MG63 (cell line): Measurements from ENCODE around the gene POLR1G. TPM values are rescaled to one million over a fixed set of nuclear protein-coding genes. Genes with fewer than 3 reads are reported as not detected.
"Not testable (repeated sequence)": the region's sequence is repeated elsewhere in the genome, so short reads cannot be mapped to it uniquely, and the experiment has no call there.

Experiments
- DNase-seq: peaks from one replicate; pipeline ENCODE4 v3.0.0-alpha.2; 2020
- H3K27me3 ChIP-seq: fragments of 250-450 bp; sonication (Bioruptor Pico); 2 replicates; pipeline ENCODE4 v1.5.1; 2020; ENCODE audit warnings: mild to moderate bottlenecking, moderate library complexity
- H3K36me3 ChIP-seq: fragments of 250-450 bp; sonication (Bioruptor Pico); 2 replicates; pipeline ENCODE4 v1.5.1; 2020; ENCODE audit warnings: mild to moderate bottlenecking, moderate library complexity
- H3K4me3 ChIP-seq: fragments of 250-450 bp; sonication (Bioruptor Pico); 2 replicates; pipeline ENCODE4 v1.5.1; 2020; ENCODE audit warnings: mild to moderate bottlenecking, moderate library complexity
- H3K9me3 ChIP-seq: fragments of 250-450 bp; sonication (Bioruptor Pico); 2 replicates; pipeline ENCODE4 v1.5.1; 2020; ENCODE audit warnings: mild to moderate bottlenecking, moderate library complexity
- total RNA-seq: library from RNA; depleted of rRNA; stranded (reverse); fragments of >200 nt; shearing (Covaris generic); gene quantifications from 2 replicates; pipeline ENCODE4 v1.2.3, GENCODE V29; 2014; ENCODE audit warnings: low replicate concordance

Gene POLR1G
- total RNA-seq, 1 experiment from 2014 or later = 44.0 TPM

DNA sequence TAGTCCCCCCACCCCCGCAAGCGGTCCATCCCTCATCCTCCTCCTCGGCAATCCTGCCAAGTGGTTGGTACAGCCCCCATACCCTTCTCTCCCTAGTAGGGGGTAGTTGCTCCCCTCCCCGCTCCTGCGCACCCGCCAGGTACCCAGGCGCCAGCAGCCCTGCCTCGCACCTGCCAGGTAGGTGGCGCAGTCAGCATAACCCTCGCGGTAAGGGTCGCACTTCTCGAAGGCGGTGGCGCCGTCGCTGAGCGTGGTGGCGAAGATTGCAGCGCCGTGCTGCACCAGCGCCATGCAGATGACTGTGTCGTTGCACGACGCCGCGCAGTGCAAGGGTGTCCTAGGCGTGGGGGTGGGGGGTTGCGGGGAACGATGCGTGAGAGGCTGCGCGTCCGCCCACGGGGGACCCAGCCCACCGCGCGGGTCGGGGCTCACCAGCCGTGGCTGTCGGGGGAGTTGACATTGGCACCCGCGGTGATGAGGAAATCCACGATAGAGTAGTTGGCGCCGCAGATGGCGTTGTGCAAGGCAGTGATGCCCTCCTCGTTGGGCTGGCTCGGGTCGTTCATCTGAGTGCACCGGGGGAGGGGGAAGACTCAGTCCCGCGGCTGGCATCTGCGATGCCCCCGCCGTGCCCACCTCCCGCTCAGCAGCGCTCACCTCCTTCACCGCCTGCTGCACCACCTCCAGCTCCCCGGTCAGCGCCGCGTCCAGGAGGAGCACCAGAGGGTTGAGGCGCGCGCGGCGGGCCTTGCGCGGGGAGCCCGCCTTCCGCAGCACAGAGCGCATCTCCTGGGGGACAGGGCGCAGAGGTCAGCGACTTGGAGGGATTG is 20.8 kb upstream of the POLR1G start:
- H3K4me3 ChIP-seq = no peak overlapping the region
- no peak for DNase-seq

DNA sequence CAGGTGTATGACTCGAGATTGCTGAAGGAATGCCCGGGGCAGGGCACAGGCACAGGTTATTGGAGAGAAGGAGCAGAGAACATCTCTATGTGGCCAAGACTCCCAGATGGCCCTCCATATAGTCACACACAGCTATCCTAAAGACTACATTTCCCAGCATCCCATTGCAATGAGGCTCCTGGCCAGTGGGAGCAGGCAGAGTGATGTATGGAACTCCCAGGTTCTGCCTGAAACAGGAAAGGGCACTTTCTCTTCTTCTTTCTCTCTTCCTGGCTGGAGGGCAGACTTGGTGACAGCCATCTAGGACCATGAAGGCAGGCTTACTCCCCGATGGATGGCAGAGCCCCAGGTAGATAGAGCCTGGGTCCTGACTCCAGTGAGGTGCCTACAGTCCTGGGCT is 15.1 kb upstream of the POLR1G start:
- H3K9me3 ChIP-seq = no peaks in the 10 kb centered on the region
- no peak for DNase-seq

More for the DNA sequence above, 20.8 kb upstream of the POLR1G start:
- Histone ChIP-seq H3K9me3 (no peaks in the 10 kb centered on the region), H3K27me3 (no peaks in the 10 kb centered on the region), H3K36me3 (no peaks in the 10 kb centered on the region)

DNA sequence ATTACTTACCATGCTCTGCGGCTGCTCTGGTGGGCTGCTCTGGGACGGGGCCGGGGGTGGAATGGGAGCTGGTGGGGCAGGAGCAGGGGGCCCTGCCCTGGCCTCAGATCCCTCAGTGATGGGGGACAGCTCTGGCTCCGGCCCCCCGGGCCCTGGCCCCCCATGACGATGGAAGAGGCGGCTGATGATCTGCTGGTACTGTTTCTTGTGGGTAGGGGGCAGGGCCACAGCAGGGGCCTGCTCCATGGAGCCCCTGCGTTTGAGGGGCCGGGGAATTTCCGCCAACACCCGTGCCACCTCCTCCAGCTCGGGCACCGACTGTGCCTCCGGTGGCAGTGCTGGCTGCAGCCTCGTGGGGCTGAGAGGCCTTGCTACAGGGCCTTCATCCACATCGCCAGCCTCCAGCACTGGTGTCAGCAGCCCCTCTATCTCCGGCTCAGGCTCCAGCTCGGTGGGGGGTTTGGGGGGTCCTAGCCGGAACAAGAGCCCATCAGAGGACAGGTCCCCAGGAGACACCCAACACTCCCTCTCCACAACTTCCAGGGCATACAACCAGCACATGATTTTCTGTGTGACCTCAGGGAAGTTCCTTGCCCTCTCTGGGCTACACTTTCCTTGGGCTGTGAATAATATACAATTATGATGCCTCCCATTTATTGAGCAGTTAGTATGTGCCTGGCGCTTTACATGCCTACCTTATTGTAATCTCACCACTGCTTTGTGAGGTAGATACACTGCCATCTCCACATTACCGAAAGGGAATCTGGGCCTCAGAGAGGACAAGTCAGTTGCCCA is 14.4 kb upstream of the POLR1G start:
- H3K9me3 ChIP-seq = no peaks in the 10 kb centered on the region
- H3K36me3 ChIP-seq = peaks cover 10% of the 10 kb centered on the region
- no peak for DNase-seq
- H3K27me3 ChIP-seq = no peaks in the 10 kb centered on the region
- no peak overlapping the region for H3K4me3 ChIP-seq

More for the DNA sequence above, 15.1 kb upstream of the POLR1G start:
- H3K4me3 ChIP-seq = no peak overlapping the region
- no peaks in the 10 kb centered on the region for H3K27me3 ChIP-seq
- peaks cover 10% of the 10 kb centered on the region for H3K36me3 ChIP-seq

DNA sequence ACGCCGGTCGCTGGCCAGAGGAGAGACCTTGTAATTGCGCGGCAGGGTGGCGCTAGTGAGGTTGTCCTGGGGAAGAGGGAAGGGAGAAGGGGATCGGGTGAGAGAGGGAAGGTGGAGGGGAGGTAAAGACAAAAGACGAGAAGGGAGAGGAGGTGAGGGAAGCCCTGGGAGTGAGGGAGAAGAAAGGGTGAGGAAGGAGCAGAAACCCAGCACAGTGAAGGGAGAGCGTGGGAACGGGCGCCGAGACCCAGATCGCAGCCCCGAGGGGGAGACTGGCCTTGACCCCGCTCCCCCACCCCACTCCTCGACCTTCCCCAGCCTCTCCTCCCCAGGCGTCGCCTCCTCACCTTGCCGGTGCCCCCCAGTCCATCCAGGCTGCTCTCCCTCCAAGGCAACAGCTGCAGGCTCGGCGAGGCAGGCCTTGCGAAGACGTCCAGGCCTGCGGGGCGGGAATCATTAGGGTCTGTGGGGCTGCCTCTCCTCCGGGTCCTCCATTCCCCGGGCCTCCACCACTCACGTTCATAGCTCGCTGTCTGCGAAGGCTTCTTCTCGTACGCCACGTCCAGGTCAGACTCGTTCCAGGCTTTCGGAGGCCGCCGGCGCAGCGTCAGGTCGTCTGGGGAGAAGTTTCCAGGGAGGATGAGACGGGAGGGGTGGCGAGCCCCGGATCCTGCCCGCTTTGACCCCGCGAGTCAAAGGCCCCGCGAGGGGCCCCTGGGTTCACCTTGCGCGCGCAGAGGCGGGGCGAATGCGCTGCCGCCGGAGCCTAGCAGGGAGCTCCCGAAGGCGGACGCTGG is 10.4 kb upstream of the POLR1G start:
- Histone ChIP-seq H3K4me3 (no peak overlapping the region), H3K27me3 (no peaks in the 10 kb centered on the region), H3K36me3 (peaks cover 19% of the 10 kb centered on the region), H3K9me3 (no peaks in the 10 kb centered on the region)
- no peak for DNase-seq

DNA sequence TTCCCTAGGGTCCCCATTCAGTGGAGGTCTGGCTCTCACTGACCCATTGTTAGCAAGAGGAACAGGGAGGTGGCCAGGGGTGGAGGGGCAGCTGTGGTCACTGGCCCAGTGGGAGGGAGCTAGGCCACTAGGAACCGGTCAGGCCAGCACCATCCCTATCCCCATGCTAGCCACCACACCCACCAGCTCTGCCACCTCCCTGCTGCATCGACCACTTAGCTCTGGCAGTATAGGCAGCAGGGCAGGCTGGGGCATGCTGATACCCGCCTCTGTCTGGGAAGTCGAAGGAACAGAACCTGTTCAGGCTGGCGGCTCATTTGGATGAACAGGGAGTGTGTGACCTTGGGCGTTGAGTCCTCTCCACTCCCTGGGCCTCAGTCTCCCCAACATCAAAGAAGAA is 6.3 kb upstream of the POLR1G start:
- Histone ChIP-seq H3K4me3 (no peak overlapping the region), H3K36me3 (peaks cover 16% of the 10 kb centered on the region), H3K27me3 (no peaks in the 10 kb centered on the region), H3K9me3 (no peaks in the 10 kb centered on the region)
- DNase-seq = no peak

DNA sequence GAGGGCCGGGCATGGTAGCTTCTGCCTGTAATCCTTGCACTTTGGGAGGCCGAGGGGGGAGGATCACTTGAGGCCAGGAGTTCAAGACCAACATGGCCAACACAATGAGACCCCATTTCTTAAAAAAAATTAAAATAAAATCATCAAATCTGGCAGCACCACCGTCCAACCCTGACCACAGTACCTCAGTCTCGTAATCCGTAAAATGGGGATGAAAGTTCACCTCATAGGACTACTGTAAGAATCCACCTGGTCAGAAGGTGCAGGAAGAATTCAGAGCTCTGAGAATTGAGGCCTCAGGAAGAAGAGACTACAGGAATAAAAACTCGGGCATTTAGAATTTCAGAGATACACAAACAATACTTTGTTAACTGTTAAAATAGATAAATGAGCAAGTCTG is 4.6 kb upstream of the POLR1G start:
- Histone ChIP-seq H3K9me3 (no peaks in the 10 kb centered on the region), H3K36me3 (peaks cover 16% of the 10 kb centered on the region), H3K4me3 (no peak overlapping the region), H3K27me3 (no peaks in the 10 kb centered on the region)
- no peak for DNase-seq

DNA sequence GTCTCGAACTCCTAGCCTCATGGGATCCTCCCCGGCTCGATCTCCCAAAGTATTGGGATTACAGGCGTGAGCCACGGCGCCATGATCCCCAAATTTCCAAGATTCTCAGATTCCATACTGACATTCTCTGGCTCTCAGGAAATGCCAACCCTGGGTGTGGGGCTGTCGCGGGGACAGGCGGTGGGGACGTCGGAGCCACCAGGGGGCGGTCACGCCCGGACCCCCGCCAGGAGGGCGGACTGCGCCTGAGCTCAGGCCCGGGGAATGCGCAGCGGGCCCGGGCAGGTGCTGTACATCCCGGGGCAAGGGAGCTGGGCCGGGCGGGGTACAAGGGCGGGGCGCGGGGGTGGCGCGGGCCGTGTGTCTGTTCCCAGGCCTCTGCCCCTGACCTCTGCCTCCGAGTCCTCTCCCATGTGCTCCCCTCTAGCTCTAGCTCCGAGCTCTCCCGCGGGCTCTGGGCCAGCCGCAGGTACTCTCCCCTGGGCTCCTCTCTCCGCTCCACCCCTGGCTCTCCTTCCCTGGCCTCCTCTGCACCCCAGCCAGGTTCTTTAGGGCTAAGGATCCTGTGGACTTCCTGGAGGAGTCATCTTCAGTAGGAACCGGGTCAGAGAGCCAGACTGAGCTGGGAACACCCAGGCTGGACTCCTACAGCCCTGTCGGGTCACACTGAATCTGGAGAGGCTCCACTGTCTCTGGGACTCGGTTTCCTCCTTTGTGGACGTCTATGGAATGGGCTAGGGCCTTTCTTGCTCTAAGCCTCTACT is 4.0 kb upstream of the POLR1G start:
- no peaks in the 10 kb centered on the region for H3K27me3 ChIP-seq
- peaks cover 17% of the 10 kb centered on the region for H3K36me3 ChIP-seq
- H3K9me3 ChIP-seq = no peaks in the 10 kb centered on the region
- no peak for DNase-seq
- H3K4me3 ChIP-seq = no peak overlapping the region

DNA sequence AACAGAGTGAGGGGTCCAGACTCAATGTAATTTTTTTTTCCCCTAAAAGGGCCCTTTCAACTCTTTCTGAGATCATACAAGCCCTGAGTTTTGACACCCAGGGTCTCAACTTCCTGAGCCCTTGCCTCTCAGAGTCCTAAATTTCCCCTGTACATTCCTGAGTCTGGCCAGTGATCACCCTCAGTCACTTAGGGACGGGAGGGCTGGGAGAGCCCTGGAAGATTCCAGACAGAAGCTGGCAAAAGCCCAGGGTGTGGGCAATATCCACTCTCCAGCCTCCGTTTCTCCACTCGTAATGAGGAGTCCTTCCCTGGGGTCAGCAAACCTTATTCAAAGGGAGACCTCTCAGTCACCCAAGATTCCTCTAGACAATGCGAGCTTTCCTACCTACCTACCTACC is 3.2 kb upstream of the POLR1G start:
- H3K36me3 ChIP-seq = peaks cover 16% of the 10 kb centered on the region
- no peak for DNase-seq
- H3K27me3 ChIP-seq = no peaks in the 10 kb centered on the region
- H3K4me3 ChIP-seq = no peak overlapping the region
- H3K9me3 ChIP-seq = no peaks in the 10 kb centered on the region

DNA sequence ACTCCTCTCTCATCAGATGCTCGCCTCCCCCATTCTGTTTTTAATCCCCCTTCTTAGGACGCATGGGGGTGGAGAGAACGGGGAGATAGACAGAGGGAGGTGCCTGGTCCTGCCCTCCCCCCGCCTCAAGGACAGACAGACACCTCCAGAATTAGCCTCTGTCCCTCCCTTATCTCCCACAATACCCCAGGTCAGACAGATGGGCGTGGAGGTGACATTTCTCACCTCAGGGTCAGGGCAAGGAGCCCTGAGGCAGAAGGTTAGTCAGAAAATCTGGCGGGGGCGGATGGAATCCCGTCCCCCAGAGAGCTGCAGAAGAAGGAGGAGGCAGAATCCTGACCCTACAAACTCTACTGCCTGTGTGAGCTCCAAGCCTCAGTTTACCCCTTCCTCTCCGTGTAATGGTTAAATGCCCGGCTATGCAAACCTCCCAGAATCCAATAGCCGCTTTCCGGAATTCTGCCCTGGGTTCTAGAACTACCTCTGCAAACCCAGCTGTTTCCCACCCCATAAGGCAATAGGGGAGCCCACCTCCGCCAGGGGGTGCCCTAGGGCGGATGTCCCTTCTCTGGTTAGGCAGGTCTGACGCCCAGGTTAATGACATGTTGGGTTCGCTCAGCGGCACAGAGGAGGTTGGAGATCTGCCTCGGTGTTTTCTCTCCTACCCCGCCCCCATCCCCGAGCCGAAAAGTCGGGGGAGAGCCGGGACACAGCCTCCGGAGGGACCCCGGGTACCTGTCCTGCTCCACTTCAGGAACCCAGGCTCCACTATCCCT is 2.5 kb upstream of the POLR1G start:
- DNase-seq = peak; percentile 43
- H3K9me3 ChIP-seq = no peaks in the 10 kb centered on the region
- H3K27me3 ChIP-seq = no peaks in the 10 kb centered on the region
- peak overlapping the region; percentile 91 for H3K4me3 ChIP-seq
- H3K36me3 ChIP-seq = peaks cover 23% of the 10 kb centered on the region

DNA sequence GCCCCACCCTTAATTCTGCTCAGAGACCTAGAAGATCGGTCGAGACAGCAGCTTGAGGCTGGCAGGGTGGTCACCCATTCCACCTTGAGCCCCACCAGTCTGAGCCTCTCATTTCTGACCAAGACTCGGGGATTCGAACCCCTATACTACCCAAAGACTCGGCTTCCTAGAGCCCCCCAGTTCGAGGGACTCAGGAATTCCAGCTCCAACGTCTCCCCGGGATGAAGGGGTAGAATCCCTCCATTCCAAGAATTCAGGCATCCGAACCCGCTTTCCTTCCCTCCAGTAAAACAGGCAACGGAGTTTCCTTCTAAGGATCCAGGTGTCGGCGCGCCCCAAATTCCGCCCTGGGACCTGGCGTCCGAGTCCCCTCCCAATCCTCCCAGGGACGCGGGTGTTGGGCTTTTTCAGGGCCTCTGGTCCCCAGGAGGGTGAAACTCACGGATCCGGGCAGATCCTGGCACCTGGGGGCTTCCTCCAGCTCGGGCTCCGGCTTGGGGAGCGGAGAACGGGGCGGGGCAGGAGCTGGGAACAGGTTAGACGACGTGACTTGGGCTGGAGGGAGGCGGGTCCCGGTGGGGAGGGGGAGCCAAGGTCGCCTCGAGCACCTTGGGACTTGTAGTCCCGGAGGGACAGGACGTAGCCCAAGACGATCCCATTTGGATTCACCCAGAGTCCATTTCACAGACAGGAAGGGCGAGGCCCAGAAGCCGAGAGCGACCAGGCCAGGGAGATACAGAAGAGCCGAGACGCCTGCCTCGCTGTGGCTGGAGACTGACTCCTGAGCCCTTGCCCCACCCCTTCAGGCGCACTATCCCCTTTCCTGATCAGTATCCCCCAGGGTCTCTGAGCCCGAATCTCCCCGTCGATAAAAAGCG is 1.6 kb upstream of the POLR1G start, which contains the start of gene PPP1R13L:
TSS of gene PPP1R13L (minus strand) at position 513 of the 878 bp plus-strand sequence. CDS start 6,751 bp downstream, outside the sequence.
- DNase-seq = peak; percentile 79
- Histone ChIP-seq H3K9me3 (no peaks in the 10 kb centered on the region), H3K4me3 (peak within 1 kb of the TSS; percentile 91), H3K36me3 (peaks cover 20% of the 10 kb centered on the region), H3K27me3 (no peaks in the 10 kb centered on the region)

DNA sequence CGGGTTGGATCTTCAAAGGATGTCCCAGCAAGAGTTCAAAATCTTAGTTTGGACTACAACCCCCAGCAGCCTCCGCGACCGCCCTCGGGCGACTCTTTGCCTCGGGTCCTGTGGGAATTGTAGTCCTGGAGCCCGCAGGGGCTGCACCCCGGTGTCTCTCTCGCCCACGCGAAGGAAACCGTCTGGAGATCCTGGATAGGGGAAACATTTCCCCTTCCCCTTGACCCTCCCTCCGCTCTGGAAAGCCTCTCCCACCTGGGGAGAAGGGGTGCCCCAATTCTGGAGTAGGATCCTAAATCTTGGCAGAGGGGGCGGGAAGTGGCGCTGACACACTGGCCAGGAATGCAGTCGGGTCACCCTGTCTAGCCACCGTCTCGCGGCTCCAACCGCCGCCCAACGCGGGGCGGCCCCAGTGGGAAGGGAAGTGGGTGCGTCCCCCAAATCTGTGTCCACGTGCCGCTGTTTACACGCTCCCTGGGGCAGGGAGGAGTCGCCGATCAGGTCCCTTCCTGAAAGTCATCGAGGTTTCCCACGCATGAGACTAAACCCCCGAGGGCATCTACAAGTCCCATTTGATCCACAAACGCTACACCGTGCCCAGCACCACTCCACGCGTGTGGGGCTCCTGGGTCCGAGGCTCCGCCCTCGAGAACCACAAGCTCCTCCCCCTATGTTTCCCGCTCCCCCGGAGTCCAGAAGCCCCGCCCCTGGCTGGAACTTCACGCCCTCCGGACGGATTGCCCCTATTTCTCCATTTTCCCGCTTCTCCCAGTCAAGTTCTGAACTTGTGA is 814 bp upstream of the POLR1G start:
- Histone ChIP-seq H3K4me3 (peak overlapping the region; percentile 91), H3K36me3 (peaks cover 28% of the 10 kb centered on the region), H3K27me3 (no peaks in the 10 kb centered on the region), H3K9me3 (no peaks in the 10 kb centered on the region)
- DNase-seq = peak; percentile 96

DNA sequence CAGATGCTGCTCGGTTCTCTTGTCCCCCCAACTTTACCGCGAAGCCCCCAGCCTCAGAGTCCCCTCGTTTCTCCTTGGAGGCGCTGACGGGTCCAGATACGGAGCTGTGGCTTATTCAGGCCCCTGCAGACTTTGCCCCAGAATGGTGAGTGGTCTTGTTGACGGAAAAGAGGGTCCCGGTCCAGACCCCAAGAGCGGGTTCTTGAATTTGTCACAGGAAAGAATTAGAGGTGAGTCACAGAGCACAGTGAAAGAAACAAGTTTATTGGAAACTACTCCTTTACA is 589 bp downstream of the POLR1G start:
- Histone ChIP-seq H3K9me3 (no peaks in the 10 kb centered on the region), H3K36me3 (peaks cover 36% of the 10 kb centered on the region), H3K4me3 (peak overlapping the region; percentile 91), H3K27me3 (no peaks in the 10 kb centered on the region)
- no peak for DNase-seq

DNA sequence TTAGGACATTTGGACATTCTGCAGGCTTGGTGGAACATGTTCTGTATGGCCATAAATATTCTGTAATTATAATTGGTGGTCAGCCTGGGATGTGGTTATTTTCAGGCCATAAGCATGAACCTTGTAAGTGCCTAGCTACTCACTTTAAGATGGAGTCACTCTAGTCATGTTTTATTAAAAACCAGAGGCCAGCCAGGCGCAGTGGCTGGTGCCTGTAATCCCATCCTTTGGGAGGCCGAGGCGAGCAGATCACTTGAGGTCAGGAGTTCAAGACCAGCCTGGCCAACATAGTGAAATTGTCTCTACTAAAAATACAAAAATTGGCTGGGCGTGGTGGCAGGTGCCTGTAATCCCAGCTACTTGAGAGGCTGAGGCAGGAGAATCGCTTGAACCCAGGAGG is 1.1 kb downstream of the POLR1G start:
- not testable (repeated sequence) for H3K27me3 ChIP-seq, H3K9me3 ChIP-seq, DNase-seq
- Histone ChIP-seq H3K4me3 (peak overlapping the region; percentile 91), H3K36me3 (peaks cover 41% of the 10 kb centered on the region)

DNA sequence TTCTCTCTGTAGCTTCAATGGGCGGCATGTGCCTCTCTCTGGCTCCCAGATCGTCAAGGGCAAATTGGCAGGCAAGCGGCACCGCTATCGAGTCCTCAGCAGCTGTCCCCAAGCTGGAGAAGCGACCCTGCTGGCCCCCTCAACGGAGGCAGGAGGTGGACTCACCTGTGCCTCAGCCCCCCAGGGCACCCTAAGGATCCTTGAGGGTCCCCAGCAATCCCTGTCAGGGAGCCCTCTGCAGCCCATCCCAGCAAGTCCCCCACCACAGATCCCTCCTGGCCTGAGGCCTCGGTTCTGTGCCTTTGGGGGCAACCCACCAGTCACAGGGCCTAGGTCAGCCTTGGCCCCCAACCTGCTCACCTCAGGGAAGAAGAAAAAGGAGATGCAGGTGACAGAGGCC is 1.7 kb downstream of the POLR1G start:
- Histone ChIP-seq H3K27me3 (no peaks in the 10 kb centered on the region), H3K4me3 (no peak overlapping the region), H3K9me3 (no peaks in the 10 kb centered on the region), H3K36me3 (peaks cover 46% of the 10 kb centered on the region)
- DNase-seq = no peak
